NCI-H2081 (cell line): ENCODE data around the gene ADAM23.
"Not testable (repeated sequence)": the region's sequence is repeated elsewhere in the genome, so short reads cannot be mapped to it uniquely, and the experiment has no call there.

Experiments used
- DNase-seq, 2 experiments: peaks; one replicate each; lab custom pipeline; 2025; lab: John Stamatoyannopoulos, UW

The ADAM23 gene, protein sequence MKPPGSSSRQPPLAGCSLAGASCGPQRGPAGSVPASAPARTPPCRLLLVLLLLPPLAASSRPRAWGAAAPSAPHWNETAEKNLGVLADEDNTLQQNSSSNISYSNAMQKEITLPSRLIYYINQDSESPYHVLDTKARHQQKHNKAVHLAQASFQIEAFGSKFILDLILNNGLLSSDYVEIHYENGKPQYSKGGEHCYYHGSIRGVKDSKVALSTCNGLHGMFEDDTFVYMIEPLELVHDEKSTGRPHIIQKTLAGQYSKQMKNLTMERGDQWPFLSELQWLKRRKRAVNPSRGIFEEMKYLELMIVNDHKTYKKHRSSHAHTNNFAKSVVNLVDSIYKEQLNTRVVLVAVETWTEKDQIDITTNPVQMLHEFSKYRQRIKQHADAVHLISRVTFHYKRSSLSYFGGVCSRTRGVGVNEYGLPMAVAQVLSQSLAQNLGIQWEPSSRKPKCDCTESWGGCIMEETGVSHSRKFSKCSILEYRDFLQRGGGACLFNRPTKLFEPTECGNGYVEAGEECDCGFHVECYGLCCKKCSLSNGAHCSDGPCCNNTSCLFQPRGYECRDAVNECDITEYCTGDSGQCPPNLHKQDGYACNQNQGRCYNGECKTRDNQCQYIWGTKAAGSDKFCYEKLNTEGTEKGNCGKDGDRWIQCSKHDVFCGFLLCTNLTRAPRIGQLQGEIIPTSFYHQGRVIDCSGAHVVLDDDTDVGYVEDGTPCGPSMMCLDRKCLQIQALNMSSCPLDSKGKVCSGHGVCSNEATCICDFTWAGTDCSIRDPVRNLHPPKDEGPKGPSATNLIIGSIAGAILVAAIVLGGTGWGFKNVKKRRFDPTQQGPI

DNA sequence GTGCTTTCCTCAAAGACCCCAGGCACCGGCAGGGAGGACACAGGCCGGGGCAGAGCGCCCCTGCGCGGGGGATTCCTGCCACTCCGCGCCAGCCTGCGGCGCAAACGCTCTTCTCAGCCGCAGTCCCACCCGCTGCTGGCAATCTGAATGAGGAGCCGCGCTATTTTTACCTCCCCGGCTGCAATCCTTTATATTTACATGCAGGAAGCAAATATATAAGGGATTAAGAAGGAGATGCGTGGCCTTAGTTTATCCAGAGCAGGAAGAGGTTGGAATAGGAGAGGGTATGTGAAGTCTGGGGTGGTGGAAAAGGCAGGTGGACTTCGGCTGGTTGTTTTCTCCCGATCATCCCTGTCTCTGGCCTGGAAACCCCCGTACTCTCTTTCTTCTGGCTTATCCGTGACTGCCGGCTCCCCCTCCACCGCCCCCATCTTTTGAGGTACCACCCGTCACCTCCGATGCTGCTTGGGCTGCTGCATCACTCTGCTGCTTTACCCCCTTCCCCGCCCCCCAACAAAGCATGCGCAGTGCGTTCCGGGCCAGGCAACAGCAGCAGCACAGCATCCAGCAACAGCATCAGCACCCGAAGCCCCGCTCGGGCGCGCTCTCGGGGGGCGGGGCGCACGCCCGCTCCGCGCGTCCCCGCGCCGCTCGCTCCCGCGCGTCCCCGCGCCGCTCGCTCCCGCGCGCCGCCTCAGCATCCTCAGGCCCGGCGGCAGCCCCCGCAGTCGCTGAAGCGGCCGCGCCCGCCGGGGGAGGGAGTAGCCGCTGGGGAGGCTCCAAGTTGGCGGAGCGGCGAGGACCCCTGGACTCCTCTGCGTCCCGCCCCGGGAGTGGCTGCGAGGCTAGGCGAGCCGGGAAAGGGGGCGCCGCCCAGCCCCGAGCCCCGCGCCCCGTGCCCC, at the start of gene ADAM23:
Gene ADAM23 (plus strand): TSS at position 700 of the 902 bp plus-strand sequence. CDS start 335 bp downstream, outside the sequence.
- peak; percentile 71 to 75 for DNase-seq

DNA sequence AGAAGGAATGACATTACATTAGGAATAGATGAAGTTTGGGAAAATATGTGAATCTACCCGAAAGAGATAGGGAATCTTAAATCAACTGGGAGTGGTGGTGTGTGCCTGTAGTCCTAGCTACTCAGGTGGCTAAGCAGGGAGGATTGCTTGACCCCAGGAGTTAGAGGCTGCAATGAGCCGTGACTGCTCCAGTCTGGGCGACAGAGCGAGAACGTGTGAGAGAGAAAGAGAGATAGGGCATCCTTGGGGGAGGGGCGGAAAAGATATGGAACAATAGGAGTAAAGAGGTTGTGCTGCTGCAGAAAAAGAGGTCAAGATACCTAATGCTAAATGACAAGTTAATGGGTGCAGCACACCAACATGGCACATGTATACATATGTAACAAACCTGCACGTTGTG, 47.1 kb upstream of the ADAM23 start:
- DNase-seq, result no peak

GRCh38 chr2:206402956-206403569, 40.3 kb upstream of the ADAM23 start:
- not testable (repeated sequence) for DNase-seq

- no peak for DNase-seq
Observed at GRCh38 chr2:206408323-206409320, 34.7 kb upstream of the ADAM23 start.

- DNase-seq, result no peak
Observed at GRCh38 chr2:206410714-206411113, 32.6 kb upstream of the ADAM23 start.

DNA sequence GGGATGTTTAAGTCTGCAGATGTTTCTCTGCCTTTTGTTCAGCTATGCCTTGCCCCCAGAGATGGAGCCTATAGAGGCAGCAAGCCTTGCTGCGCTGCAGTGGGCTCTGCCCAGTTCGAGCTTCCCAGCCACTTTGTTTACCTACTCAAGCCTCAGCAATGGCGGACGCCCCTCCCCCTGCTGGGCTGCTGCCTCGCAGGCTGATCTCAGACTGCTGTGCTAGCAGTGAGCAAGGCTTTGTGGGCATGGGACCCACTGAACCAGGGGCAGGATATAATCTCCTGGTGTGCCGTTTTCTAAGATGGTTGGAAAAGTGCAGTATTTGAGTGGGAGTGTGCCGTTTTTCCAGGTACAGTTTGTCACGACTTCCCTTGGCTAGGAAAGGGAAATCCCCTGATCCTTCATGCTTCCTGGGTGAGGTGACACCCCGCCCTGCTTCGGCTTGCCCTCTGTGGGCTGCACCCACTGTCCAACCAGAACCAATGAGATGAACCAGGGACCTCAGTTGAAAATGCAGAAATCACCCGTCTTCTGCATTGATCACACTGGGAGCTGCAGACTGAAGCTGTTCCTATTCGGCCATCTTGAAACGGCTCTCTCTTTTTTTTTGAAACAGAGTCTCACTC, 27.6 kb upstream of the ADAM23 start:
- DNase-seq, result no peak

- DNase-seq, result no peak
Observed at GRCh38 chr2:206418968-206419367, 24.4 kb upstream of the ADAM23 start.

DNA sequence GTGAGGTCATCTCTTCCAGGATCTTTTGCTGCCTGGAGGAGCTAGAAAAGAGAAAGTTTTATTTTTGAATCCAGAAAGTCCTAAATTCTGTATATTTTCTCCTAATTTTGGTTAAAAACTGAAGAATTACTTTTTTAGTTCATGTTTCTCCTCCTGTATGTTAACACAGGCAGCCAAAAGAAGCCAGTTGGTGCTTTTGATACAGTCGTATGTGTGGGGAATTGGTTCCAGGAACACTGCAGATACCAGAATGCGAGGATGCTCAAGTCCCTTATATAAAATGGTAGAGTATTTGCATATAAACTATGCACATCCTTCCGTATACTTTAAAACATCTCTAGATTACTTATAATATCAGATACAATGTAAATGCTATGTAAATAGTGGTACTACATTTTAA, 22.6 kb upstream of the ADAM23 start:
- no peak for DNase-seq

GRCh38 chr2:206422493-206422892, 20.8 kb upstream of the ADAM23 start:
- no peak for DNase-seq

DNA sequence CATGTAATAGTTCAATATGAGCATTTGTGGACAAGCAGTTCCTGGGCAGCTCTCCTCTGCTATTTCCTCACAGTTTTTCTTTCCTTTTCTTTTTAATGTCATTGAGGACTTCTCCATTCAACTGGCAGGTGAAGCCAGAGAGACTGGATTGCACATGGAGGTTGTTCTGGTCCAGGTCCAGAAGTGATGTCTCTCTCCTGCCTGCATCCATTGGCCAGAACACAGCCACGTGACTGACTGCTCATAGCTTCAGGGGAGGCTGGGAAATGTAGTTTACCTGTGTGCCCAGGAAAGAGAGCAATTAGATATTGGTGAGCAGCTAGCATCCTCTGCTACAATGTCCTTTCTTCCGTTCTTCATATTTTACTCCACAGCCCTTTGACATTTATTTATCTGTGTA, 20.2 kb upstream of the ADAM23 start:
- peak; percentile 6 to 63 for DNase-seq

- DNase-seq, result no peak
Observed at GRCh38 chr2:206424134-206424533, 19.2 kb upstream of the ADAM23 start.

GRCh38 chr2:206428783-206429182, 14.5 kb upstream of the ADAM23 start:
- DNase-seq, result no peak

- DNase-seq, result no peak
Observed at GRCh38 chr2:206430452-206430851, 12.9 kb upstream of the ADAM23 start.

GRCh38 chr2:206431439-206431838, 11.9 kb upstream of the ADAM23 start:
- DNase-seq, result no peak

DNA sequence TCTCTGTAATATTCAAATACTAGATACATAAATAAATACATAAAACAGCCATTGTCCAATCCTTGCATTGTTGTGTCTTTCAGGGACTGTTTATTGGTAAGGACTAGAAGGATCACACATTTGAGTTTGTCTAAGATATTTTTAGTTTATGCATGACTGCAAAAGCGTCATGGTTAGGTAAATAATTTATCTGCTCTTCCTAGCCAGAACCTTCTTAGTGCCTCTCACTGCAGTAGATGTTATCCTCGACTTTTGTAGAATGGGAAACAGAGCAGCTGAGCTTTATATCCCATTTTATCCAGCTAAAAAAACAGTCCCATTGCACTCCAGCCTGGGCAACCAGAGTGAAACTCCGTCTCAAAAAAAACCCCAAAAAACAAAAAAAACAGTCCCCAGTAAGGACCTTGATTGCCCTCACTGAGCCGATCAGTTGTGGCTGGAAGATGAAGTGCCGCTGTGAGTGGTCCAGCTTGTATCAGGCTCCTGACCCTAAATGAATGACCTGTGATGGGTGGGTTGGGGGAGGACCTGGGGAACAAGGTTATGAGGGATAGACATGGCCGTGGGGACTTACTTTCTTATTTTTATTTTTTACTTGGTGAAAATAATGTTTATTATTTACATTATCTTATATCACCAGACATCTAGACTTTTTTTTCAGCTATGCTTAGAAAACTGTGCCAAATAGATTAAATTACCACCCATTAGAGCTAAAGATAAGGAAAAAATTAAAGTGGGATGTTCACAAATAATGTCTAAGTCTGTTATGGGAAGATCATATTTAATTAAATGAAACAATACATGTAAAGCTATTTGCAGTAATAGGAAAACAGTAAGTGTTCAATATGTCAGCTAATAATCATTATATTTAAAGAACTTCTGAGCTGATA, 10.9 kb upstream of the ADAM23 start:
- no peak for DNase-seq

- DNase-seq, result no peak
Observed at GRCh38 chr2:206433190-206433589, 10.1 kb upstream of the ADAM23 start.

DNA sequence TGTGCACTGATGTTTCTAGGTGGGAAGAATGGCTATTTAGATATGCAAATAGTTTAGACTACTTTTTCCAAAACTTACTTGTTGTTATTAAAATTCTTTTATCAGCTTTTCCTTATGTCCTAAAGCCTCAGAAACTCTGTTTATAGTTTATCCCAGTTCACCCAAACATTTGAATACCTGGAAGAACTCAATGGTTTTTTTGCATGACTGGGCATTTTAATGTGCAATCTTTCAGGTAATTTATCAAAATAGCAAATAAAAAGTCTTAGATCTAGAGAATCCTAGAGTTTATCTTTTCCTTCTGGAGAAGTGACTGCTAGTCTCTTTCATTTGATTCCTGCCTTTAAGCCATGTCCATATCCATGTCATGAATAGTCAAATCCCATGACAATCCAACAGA, 9.6 kb upstream of the ADAM23 start:
- no peak for DNase-seq

GRCh38 chr2:206435742-206436141, 7.6 kb upstream of the ADAM23 start:
- no peak for DNase-seq

GRCh38 chr2:206438196-206438724, 5.1 kb upstream of the ADAM23 start:
- DNase-seq, result no peak
